Dedifferentiated amniotic fluid mesenchymal stem cell (primary cell): ENCODE data around the gene SORT1.
"Not testable (repeated sequence)": the region's sequence is repeated elsewhere in the genome, so short reads cannot be mapped to it uniquely, and the experiment has no call there.

ENCODE experiments used
- DNase-seq: peaks from one replicate; pipeline ENCODE4 v3.0.0-alpha.2; 2016; ENCODE audit errors: extremely low spot score

The SORT1 gene

DNA sequence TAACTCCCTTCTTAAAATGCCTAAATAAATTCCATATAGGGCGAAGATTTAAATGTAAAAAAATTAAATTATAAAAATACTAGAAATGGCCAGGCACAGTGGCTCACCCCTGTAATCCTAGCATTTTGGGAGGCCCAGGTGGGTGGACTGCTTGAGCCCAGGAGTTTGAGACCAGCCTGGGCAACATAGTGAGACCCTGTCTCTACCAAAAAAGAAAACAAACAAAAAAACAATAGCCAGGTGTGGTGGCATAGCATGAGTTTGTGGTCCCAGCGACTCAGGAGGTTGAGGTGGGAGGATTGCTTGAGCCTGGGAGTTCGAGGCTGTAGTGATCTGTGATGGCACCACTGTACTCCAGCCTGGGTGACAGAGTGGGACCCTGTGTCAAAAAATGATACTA lies 17.8 kb downstream of the SORT1 start:
- DNase-seq: no peak

DNA sequence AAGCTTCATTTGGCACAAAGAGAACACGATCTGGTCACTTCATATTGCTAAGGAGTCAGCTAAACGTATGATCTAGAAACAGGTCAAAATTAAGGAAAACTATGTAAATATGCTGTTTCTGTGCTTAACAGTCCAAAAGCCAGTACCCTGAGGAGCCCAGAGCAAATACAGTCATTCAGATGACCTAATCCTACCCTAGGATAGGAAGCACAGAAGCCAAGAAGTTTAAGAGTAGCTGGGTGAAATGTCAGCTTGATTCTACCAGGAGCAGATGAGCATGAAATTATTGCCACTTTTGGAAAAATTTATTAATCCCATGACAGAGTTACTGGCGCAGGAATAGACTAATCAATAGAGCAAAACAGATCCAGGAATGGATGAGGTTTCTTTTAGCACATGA lies 18.3 kb downstream of the SORT1 start:
- no peak for DNase-seq

DNA sequence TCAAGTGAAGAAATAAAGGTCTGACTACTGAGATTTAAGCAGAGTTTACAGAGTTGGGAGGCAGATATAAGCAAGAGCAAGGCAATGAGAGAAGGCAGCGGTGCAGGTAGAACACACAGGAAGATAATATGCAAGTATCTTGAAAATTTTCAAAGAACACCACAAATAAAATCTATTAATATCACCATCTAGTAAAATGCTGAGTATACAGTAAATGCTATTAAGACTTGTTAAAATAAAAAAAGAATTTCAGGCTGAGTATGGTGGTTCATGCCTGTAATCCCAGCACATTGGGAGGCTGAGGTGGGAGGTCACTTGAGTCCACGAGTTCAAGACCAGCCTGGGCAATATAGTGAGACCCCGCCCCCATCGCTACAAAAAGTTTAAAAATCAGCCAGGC lies 20.0 kb downstream of the SORT1 start:
- no peak for DNase-seq

DNA sequence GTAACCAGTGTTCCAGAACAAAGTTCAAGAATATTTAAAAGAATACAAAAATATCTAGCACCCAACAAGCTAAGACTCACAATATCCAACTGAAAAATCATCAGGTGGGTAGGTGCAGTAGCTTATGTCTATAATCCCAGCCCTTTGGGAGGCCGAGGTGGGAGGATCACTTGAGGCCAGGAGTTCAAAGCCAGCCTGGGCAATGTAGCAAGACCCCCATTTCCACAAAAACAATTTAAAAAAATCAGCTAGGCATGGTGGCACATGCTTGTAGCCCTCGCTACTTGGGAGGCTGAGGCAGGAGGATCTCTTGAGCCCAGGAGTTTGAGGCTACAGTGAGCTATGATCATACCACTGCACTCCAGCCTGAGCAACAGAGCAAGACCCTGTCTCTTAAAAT lies 24.0 kb downstream of the SORT1 start:
- not testable (repeated sequence) for DNase-seq

DNA sequence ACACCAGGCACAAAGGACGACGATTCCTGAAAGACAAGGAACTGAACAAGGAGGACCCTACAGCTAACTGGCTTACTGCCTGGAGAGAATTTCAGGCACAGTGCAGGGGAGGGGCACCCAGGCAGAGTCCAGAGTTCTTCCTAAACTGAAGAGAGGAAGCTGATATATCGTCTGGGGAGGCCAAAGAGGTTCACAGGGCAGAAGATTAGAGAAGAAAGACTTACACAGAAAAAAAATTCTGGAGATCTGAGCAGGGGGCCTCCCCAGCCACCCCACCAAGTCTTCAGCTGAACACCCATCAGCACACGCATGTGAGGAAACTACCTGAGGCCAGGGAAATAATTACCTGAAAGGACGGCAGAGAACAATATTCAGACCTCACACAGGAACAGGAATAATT lies 24.6 kb downstream of the SORT1 start:
- DNase-seq: no peak

DNA sequence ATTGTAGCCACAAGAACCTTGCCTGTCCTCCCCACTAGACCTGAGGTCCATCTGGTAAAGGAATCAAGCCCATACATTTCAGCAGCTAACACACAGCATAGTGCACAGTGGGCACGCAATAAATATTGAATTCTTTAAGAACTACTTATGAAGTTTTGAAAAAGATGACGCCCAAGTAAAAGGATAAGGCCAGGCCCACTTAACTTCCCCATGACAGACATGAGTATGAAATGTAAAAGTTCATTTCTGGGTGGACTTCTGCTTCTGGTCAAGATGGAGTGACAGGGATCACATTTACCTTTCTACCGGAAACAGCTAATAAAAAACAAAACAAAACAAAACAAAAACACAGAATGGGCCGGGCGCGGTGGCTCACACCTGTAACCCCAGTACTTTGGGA lies 25.4 kb downstream of the SORT1 start:
- no peak for DNase-seq

DNA sequence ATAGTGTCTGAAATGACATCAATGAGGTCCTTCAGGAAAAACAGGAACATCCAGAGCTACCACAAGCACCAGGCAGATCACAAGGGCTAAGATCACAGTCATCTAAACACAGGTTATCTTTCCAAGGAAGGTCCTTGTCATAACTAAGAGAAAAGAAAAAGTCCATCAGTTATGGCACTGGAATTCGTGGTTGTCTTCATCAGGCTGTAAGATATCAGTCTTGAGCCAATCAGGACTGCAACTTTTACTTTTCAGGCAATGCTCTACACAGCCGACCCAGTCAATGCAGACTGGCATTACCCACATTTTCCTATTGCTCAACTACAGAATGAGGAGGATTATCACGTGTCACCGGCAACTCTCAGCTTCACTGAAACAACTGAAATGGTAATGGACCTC lies 26.4 kb downstream of the SORT1 start:
- DNase-seq: peak; percentile 87

DNA sequence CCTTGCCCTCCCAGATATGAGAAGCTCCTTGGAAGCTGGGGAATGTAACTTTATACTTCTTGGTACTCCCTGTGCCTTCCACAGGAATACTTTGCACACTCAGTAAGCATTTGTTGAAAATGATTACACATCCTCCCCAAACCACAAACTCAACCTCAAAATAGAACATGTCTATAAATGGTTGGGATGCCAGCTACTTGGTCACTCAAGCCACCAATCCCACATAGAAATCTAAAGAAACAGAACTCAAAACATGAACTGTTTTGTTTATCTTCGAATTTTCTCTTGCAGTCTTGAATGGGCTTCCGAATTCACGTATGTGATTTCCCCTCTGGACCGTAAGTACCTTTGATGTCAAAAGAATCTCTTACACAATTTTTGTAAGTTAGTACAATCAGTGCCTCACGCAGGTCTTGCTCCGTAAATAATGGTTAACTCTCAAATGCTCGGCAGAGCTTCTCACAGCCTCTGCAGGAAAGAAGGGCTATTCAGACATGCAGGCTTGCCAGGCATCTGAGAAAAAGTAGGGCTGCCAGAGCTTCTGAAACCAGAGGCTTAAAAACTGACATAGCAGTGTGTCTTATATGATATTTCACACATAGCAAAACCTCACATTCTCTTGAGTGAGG lies 26.9 kb downstream of the SORT1 start:
- peak; percentile 91 for DNase-seq

DNA sequence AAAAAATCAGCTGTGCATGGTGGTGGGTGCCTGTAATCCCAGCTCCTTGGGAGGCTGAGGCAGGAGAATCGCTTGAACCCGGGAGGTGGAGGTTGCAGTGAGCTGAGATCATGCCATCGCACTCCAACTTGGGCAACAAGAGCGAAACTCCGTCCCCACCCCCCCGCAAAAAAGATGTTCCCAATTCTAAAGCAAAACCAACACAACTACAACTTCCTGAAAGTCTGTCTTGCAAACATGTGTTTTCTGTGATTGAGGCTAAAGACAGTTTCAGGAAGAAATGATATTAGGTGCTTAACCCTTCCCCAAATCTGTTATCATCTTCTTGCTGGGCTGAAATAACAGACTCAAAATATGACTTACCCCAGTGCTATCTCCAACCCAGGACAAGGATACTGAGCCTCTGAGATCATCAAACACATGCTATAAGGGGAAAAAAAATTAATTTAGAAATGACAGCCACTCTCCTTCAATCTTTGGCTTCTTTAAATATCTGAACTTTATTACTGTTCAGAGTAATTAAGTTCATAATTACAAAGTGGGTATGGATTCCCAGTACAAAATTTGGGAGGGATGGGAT lies 28.5 kb downstream of the SORT1 start:
- no peak for DNase-seq

DNA sequence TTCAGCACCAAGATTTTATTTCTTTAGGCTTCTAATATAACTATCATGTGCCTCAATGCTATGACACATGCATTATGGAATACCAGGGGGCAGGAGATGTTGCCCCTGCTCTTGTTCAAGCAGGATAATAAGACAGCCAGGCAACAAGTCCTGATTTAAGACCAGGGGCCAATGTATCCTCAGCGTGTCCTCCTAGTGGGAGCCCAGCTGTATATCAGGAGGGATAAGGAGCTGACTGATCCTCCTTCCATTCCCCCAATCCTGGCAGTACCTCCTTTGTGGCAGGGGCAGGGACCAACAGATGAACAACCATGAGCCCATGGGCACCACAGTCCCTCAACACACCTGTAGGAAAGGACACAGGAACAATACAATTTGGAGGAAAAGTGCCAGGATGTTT lies 29.3 kb downstream of the SORT1 start:
- DNase-seq: no peak

DNA sequence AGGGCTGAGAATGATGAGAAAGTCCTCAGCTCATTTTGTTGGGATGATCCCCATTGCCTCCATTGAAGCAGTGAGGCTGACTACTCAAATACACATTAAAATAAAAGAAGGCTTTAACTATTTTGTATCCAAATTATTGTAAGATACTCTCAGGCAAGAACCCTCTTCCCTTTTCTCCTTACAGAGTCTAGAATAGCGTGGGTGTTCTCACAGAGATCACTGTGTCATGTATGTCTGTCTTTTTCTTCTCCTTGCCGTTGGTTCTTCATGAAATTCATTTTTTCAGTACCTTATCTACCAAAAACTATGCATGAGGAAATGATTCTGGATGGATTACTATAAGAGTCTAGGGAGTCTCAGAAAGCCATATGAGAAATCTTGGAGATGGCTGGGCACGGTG lies 30.1 kb downstream of the SORT1 start:
- DNase-seq: no peak

DNA sequence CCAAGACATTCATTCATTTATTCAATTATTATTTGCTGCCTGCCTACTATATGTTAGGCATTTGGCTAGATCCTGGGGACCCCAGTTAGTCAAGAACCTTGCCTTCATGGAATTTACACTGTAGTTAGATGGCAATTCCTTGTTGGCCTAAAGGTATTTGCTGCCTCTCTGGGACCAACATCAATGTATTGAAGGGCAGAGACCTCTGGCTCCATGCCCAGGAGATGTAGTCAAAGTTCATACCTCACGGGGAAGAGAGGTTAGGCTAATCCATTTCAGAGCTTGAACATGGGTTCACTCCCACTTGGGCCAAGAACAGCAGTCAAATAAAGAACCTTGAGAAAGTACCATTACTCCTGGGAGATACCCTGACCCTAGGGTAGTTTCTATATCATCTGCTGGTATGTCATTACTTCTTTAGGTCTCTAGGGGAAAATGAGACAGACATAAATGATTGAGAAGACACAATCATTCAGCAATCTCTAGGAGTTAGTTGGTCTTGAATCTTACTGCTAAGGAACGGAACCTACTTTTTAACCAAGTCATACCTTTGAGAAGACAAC lies 32.0 kb downstream of the SORT1 start:
- no peak for DNase-seq

DNA sequence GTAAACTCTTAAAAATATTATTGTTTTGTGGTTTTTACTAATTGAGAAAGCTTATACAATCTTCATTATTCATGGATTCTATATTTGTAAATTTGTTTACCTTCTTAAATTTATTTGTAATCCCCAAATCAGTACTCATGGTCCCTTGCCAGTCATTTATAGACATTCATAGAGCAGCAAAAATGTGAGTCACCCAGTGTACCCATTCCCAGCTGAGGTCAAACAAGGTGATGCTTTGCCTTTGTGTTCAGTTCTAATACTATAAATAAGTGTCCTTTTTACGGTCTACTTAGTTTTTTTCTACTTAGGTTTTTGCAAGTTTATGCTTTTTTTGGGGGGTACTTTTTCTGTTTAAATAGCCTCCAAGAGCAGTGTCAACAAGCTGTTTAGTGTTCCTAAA lies 36.1 kb downstream of the SORT1 start:
- DNase-seq: no peak

DNA sequence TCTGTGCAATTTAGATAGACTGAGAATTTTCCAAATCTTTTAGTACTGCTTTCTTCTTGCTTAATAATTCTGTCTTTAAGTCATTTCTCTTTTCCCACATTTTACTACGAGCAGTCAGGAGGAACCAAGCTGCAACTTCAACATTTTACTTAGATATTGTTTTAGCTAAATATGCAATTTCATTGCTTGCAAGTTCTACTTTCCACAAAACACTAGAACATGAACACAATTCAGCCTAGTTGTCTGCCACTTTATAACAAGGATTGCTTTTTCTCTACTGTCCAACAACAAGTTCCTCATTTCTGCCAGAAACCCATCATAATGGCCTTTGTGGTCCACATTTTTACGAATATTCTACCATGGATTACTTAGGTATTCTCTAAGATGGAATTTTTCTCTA lies 36.6 kb downstream of the SORT1 start:
- DNase-seq: no peak

DNA sequence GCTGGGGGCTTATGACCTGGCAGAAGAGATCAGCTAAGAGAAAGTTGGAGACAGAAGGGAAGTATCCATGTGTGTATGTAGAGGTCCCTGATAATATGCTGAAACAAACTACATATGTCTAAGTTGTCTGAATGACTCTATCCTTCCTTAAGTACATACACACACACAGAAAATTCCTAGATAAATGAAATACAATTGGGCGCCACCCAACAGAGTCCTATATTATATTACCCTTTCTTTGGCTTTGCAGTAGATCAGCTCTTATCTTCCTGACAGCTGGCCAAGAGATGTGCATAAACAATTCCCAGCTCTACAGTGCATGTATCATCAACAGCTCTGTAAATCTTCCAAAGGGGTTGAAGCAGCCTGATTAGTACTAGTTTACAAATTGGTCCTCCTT lies 40.1 kb downstream of the SORT1 start:
- DNase-seq: no peak

DNA sequence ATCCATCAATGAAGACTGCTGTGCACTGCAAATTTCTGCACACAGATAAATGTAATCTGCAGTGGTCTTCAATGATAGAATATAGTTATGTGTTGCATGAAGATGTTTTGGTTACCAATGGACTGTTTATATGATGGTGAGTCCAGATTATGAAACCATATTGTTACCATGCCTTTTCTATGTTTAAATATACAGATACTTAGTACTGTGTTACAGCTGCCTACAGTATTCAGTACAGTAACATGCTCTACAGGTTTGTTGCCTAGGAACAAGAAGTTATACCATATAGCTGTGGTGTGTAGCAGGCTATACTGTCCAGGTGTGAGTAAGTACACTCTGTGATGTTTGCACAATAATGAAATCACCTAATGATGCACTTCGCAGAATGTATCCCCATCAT lies 40.8 kb downstream of the SORT1 start:
- DNase-seq: no peak

DNA sequence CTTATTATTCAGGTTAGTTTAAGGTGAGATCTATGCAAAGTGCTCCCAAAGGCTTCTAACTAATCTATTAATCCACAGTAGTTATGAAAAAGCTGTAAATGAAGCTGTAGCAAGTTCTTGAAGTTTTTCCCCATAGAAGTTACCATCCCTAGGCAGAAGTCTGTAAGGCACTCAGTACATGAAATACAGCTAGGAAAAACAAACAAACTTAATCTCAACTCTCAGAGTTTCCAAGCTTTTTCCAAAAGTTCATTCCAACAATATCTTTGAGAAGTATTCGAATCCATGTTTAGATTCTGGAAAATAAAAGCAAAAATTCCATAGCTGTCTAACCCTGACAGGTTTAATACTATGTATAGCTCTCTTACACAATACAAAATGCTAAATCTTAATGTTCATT lies 41.2 kb downstream of the SORT1 start:
- no peak for DNase-seq

DNA sequence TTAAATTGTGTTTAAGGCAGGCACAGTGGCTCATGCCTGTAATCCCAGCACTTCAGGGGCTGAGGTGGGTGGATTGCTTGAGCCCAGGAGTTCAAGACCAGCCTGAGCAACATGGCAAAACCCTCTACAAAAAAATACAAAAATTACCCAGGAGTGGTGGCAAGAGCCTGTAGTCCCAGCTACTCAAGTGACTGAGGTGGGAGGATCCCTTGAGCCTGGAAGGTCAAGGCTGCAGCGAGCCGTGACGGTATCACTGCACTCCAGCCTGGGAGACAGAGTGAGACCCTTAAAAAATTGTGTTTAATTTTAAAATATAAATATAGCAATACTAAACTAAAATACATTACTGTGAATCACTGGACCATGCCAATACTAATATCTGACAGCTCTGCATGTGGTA lies 42.8 kb downstream of the SORT1 start:
- DNase-seq: no peak

DNA sequence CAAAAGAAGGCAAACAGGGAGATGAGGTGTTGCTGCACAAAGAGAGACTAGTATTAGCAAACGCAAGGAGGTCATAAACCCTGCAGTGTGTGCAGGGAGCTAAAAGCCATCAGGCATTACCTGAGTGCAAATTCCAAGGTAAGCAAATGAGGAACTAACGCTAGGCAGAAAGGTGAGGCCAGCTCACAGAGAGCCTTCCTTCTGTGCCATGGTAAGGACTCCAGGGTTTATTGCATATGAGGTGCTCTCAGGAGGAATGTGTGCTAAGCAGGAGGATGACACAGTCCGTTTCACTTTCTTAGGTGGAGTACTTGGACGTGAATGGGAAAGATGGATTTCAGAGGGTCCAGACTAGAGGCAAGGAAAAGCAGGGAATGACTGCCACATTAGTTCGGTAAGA lies 46.3 kb downstream of the SORT1 start:
- DNase-seq: no peak

DNA sequence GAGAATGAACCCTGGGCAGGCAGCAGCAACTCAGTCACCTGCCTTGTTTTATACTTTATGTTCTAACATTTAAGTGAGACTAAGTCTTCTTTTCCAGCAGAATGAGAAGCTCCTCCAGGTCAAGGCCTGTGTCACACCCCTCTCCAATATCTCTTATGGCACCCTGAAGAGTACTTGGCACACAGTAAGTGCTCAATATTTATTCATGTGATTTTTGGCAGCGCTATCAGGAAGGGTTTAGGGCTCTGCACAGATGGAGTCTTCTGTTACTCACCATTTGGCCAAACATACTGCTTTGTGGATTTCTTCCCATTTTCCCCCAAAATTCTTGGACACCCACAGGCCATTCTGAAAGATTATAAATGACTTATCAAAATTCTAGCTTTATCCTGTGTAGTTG lies 47.1 kb downstream of the SORT1 start:
- no peak for DNase-seq

DNA sequence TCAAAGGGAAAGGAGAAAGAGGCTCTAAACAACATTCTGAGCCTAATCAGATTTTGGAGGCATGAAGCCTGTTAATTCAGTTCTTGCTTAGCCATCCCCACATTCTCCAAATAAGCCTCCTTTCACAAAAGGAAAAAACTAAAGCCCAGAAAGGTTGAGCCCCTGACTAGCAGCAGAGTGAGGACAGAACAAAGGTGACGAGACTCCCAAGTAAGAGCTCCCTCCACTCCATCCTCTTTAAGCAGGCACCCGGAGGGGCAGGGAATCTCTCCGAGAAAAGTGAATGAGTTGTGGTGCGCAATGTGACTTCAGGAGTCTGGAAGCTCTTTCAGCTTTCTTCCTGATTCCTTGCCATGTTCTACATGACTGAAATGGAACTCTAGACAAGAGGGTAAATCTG lies 47.5 kb downstream of the SORT1 start:
- no peak for DNase-seq

DNA sequence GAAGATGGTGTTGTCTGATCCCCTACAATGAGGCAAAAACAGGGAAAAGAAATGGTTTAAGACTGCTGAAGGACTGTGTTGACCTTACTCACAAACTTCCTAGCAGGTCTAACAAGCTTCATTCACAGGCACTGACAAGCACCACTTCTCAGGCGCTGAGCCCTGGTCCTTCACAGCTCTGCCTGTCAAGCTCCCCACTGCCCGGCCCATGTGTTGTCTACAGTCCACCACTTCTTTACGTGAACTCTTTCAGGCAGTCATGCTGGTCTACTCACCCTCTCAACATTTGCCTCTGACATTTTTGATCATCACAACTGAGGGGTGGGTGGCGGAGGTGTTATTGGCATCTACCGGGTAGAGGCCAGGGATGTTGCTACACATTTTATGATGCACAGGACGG lies 50.2 kb downstream of the SORT1 start:
- DNase-seq: no peak

DNA sequence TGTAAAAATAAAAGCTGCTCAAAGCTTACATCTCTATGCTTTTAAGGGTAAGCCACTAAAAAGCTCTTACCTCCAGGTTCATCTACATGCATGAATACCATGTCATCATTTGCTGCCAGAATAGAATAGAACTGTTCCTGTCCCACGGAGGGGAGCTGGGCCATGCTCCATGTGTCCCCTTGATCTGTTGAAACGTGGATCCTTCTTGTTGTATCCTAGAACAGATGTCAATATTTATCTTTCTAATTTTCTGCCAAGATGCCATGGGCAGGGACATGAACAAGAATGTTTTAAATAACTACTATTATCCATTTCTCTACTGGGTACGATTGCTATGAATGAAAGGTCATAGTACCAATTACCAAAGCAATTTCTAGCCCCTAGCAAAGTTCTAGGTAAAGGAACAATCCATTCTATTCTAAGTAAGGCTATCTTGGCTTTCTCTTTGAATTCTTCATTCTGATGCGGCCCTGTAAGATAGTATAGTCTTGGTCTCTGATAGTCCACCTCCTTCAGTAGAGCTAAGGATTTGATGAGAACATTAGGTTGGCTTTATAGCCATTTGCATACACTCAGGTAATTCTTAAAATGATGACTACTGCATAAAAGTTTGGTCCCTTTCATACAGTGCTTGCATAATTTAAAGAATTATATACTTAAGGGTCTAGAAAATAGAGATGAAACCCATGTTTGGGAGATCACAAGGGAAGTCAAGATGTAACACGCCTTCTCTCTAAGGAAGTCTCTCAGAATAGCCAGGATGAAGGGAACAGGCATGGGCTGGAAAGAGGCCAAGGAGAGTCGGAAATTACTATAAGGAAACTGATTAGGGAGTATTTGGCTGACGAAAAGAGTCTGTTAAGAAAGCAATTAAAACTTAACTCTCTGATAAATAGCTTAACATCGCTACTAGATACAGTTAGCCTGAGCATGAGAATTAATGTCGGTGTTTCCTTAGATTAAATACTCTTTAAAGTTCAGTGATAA lies 55.5 kb downstream of the SORT1 start:
- no peak for DNase-seq
